ENCODE results near the gene SLC35G2. TPM values are rescaled to one million over a fixed set of nuclear protein-coding genes. Genes with fewer than 3 reads are reported as not detected.

SLC35G2 gene
- total RNA-seq, 2 donors from 2014 or later: 7.3 to 7.8 TPM

GRCh38 chr3:136838641-136839555 lies 20.0 kb downstream of the SLC35G2 start:
- intact Hi-C loops (cut with DNase I): no loop called here

GRCh38 chr3:136839556-136839931 lies 20.6 kb downstream of the SLC35G2 start:
- H3K27ac ChIP-seq: peak overlapping the region in 1 of 4 donors; percentile 28
- no peaks in the 10 kb centered on the region for H3K27me3 ChIP-seq
- H3K36me3 ChIP-seq (replicated peaks in 1 of 2; ENCODE audit: insufficient read depth in 1 of 2, low read depth in 2 of 2): no peaks in the 10 kb centered on the region
- DNase-seq: no peak
- no peaks in the 10 kb centered on the region for H3K9me3 ChIP-seq
- H3K4me3 ChIP-seq: no peak overlapping the region
- no peak for ATAC-seq
- TF ChIP-seq, protein P1, sequence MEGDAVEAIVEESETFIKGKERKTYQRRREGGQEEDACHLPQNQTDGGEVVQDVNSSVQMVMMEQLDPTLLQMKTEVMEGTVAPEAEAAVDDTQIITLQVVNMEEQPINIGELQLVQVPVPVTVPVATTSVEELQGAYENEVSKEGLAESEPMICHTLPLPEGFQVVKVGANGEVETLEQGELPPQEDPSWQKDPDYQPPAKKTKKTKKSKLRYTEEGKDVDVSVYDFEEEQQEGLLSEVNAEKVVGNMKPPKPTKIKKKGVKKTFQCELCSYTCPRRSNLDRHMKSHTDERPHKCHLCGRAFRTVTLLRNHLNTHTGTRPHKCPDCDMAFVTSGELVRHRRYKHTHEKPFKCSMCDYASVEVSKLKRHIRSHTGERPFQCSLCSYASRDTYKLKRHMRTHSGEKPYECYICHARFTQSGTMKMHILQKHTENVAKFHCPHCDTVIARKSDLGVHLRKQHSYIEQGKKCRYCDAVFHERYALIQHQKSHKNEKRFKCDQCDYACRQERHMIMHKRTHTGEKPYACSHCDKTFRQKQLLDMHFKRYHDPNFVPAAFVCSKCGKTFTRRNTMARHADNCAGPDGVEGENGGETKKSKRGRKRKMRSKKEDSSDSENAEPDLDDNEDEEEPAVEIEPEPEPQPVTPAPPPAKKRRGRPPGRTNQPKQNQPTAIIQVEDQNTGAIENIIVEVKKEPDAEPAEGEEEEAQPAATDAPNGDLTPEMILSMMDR (IDR thresholded peaks at IDR 0.05): no peak
- no peak for TF ChIP-seq POLR2A (IDR thresholded peaks at IDR 0.05)
- peaks cover 14% of the 10 kb centered on the region for H3K4me1 ChIP-seq
- intact Hi-C loops (cut with DNase I): no loop called here

More at GRCh38 chr3:136838641-136839555, 20.0 kb downstream of the SLC35G2 start:
- peak overlapping the region in 1 of 4 donors; percentile 28 for H3K27ac ChIP-seq
- DNase-seq: no peak
- H3K4me1 ChIP-seq: peaks cover 14% of the 10 kb centered on the region
- TF ChIP-seq, protein P1 (IDR thresholded peaks at IDR 0.05): no peak
- TF ChIP-seq POLR2A (IDR thresholded peaks at IDR 0.05): no peak
- WGBS, 2 donors: 32 to 46% methylated on average over 1 of the region's 1 CpG
- ATAC-seq: no peak
- no peaks in the 10 kb centered on the region for H3K9me3 ChIP-seq
- H3K4me3 ChIP-seq: no peak overlapping the region
- H3K27me3 ChIP-seq: no peaks in the 10 kb centered on the region
- no peaks in the 10 kb centered on the region for H3K36me3 ChIP-seq (replicated peaks in 1 of 2; ENCODE audit: insufficient read depth in 1 of 2, low read depth in 2 of 2)

- 85 to 97% methylated on average over 2 of the region's 2 CpGs for WGBS, 2 donors
- intact Hi-C loops (cut with DNase I): no loop called here
- no peaks in the 10 kb centered on the region for H3K9me3 ChIP-seq
- no peak overlapping the region for H3K27ac ChIP-seq
- no peaks in the 10 kb centered on the region for H3K27me3 ChIP-seq
- no peak for DNase-seq
- no peak for TF ChIP-seq POLR2A (IDR thresholded peaks at IDR 0.05)
- TF ChIP-seq, protein P1 (IDR thresholded peaks at IDR 0.05): no peak
- H3K4me3 ChIP-seq: no peak overlapping the region
- no peak for ATAC-seq
- H3K4me1 ChIP-seq: peaks cover 7% of the 10 kb centered on the region
- no peaks in the 10 kb centered on the region for H3K36me3 ChIP-seq (replicated peaks in 1 of 2; ENCODE audit: insufficient read depth in 1 of 2, low read depth in 2 of 2)
Measured at GRCh38 chr3:136840252-136840651, 21.3 kb downstream of the SLC35G2 start.

GRCh38 chr3:136842294-136842693 lies 23.4 kb downstream of the SLC35G2 start:
- H3K27ac ChIP-seq: no peak overlapping the region
- H3K9me3 ChIP-seq: no peaks in the 10 kb centered on the region
- intact Hi-C loops (cut with DNase I): no loop called here
- DNase-seq (no peak), ATAC-seq (no peak)
- TF ChIP-seq POLR2A (IDR thresholded peaks at IDR 0.05): no peak
- TF ChIP-seq, protein P1 (IDR thresholded peaks at IDR 0.05): no peak
- no peaks in the 10 kb centered on the region for H3K36me3 ChIP-seq (replicated peaks in 1 of 2; ENCODE audit: insufficient read depth in 1 of 2, low read depth in 2 of 2)
- H3K4me1 ChIP-seq: no peaks in the 10 kb centered on the region
- WGBS, 2 donors: 91 to 94% methylated on average over 1 of the region's 1 CpG
- no peak overlapping the region for H3K4me3 ChIP-seq
- no peaks in the 10 kb centered on the region for H3K27me3 ChIP-seq

DNA sequence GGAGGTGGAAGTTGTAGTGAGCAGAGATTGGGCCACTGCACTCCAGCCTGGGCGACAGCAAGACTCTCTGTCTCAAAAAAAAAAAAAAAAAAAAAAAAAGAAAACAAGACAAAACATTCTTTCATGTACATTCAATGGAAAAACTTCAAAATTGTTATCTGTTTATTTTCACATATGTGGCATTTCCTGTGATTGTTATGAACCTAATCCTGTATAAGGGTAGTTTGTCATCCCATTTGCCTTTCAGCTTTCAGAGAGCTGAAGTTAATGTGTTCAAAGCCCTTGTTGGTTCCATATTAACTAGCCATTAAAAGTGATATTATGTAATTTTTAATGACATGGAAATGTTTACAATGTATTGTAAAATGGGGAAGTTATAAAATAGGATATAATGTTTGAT lies 25.8 kb downstream of the SLC35G2 start:
- Histone ChIP-seq H3K9me3 (no peaks in the 10 kb centered on the region), H3K27me3 (no peaks in the 10 kb centered on the region), H3K27ac (no peak overlapping the region), H3K36me3 (replicated peaks in 1 of 2; ENCODE audit: insufficient read depth in 1 of 2, low read depth in 2 of 2) (no peaks in the 10 kb centered on the region), H3K4me1 (no peaks in the 10 kb centered on the region), H3K4me3 (no peak overlapping the region)
- DNase-seq (no peak), ATAC-seq (no peak)
- TF ChIP-seq, protein P1 (IDR thresholded peaks at IDR 0.05): no peak
- no peak for TF ChIP-seq POLR2A (IDR thresholded peaks at IDR 0.05)
- 88 to 94% methylated on average over 1 of the region's 1 CpG for WGBS, 2 donors
- intact Hi-C loops (cut with DNase I): no loop called here

All from body of pancreas (tissue), 4 donors.